H7 (cell line): ENCODE data around the gene VWA3A. TPM values are rescaled to one million over a fixed set of nuclear protein-coding genes. Genes with fewer than 3 reads are reported as not detected.
"Not testable (repeated sequence)": the region's sequence is repeated elsewhere in the genome, so short reads cannot be mapped to it uniquely, and the experiment has no call there.

Source experiments
- DNase-seq: peaks from one replicate; pipeline ENCODE4 v3.0.0; 2012
- H3K27me3 ChIP-seq: 2 replicates; pipeline ENCODE4 v1.6.0; 2011; ENCODE audit warnings: mild to moderate bottlenecking, low read length; ENCODE audit not compliant: control insufficient read depth, insufficient read depth
- H3K36me3 ChIP-seq: replicated peaks from 2 replicates; pipeline ENCODE4 v1.5.1; 2011; ENCODE audit warnings: low read length; ENCODE audit not compliant: control insufficient read depth, insufficient read depth
- H3K4me3 ChIP-seq: 2 replicates; pipeline ENCODE4 v1.5.1; 2011; ENCODE audit warnings: low read depth, mild to moderate bottlenecking, control low read depth, low read length, moderate library complexity; ENCODE audit not compliant: insufficient read depth
- total RNA-seq: library from RNA; depleted of rRNA; stranded (reverse); fragments of >200 nt; shearing (Covaris generic); gene quantifications from 2 replicates; pipeline ENCODE4 v1.2.3, GENCODE V29; 2014

The VWA3A gene
- total RNA-seq, 1 experiment from 2014 or later = 0.24 TPM

GRCh38 chr16:22138482-22138881, 46.1 kb downstream of the VWA3A start:
- Histone ChIP-seq H3K4me3 (no peak overlapping the region), H3K36me3 (no peaks in the 10 kb centered on the region), H3K27me3 (no peaks in the 10 kb centered on the region)
- no peak for DNase-seq

GRCh38 chr16:22139008-22139407, 46.7 kb downstream of the VWA3A start:
- no peak for DNase-seq
- Histone ChIP-seq H3K4me3 (no peak overlapping the region), H3K27me3 (no peaks in the 10 kb centered on the region), H3K36me3 (no peaks in the 10 kb centered on the region)

- no peaks in the 10 kb centered on the region for H3K27me3 ChIP-seq
- no peak for DNase-seq
- H3K4me3 ChIP-seq = no peak overlapping the region
- no peaks in the 10 kb centered on the region for H3K36me3 ChIP-seq
These were observed 47.4 kb downstream of the VWA3A start for GRCh38 chr16:22139732-22140131.

- Histone ChIP-seq H3K27me3 (no peaks in the 10 kb centered on the region), H3K36me3 (no peaks in the 10 kb centered on the region), H3K4me3 (no peak overlapping the region)
- peak; percentile 80 for DNase-seq
These were observed 49.4 kb downstream of the VWA3A start for GRCh38 chr16:22141767-22142166.

- no peaks in the 10 kb centered on the region for H3K27me3 ChIP-seq
- no peak overlapping the region for H3K4me3 ChIP-seq
- H3K36me3 ChIP-seq = no peaks in the 10 kb centered on the region
- no peak for DNase-seq
These were observed 52.2 kb downstream of the VWA3A start for GRCh38 chr16:22144520-22144919.

GRCh38 chr16:22147853-22148252, 55.5 kb downstream of the VWA3A start:
- no peak for DNase-seq
- Histone ChIP-seq H3K36me3 (no peaks in the 10 kb centered on the region), H3K27me3 (no peaks in the 10 kb centered on the region; the same call in 1 of the 2 replicates), H3K4me3 (no peak overlapping the region)

GRCh38 chr16:22151246-22151998, 59.1 kb downstream of the VWA3A start:
- Histone ChIP-seq H3K36me3 (no peaks in the 10 kb centered on the region), H3K4me3 (no peak overlapping the region), H3K27me3 (no peaks in the 10 kb centered on the region; the same call in 1 of the 2 replicates)
- no peak for DNase-seq

- no peaks in the 10 kb centered on the region for H3K36me3 ChIP-seq
- no peaks in the 10 kb centered on the region; the same call in 1 of the 2 replicates for H3K27me3 ChIP-seq
- no peak for DNase-seq
- no peak overlapping the region for H3K4me3 ChIP-seq
These were observed 60.0 kb downstream of the VWA3A start for GRCh38 chr16:22152316-22152715.

- not testable (repeated sequence) for H3K27me3 ChIP-seq, DNase-seq, H3K36me3 ChIP-seq, H3K4me3 ChIP-seq
These were observed 60.7 kb downstream of the VWA3A start for GRCh38 chr16:22153078-22153477.

GRCh38 chr16:22161401-22161800, 69.1 kb downstream of the VWA3A start:
- Histone ChIP-seq H3K27me3 (peaks cover 29% of the 10 kb centered on the region), H3K36me3 (no peaks in the 10 kb centered on the region), H3K4me3 (no peak overlapping the region)
- DNase-seq = no peak

GRCh38 chr16:22161999-22162655, 69.8 kb downstream of the VWA3A start, which contains the start of gene SDR42E2:
Gene SDR42E2, plus strand, starts transcription at chr16:22162506. Its CDS starts 3,077 bp downstream, at chr16:22165583.
- DNase-seq = peak; percentile 99
- peak within 1 kb of the TSS; percentile 58 for H3K4me3 ChIP-seq
- H3K27me3 ChIP-seq = peaks cover 29% of the 10 kb centered on the region
- H3K36me3 ChIP-seq = no peaks in the 10 kb centered on the region

- DNase-seq = peak; percentile 60
- peak overlapping the region; percentile 58 for H3K4me3 ChIP-seq
- no peaks in the 10 kb centered on the region for H3K36me3 ChIP-seq
- H3K27me3 ChIP-seq = peaks cover 29% of the 10 kb centered on the region
These were observed 70.3 kb downstream of the VWA3A start for GRCh38 chr16:22162656-22163009.

- no peaks in the 10 kb centered on the region for H3K36me3 ChIP-seq
- H3K27me3 ChIP-seq = peaks cover 29% of the 10 kb centered on the region
- no peak for DNase-seq
- H3K4me3 ChIP-seq = no peak overlapping the region
These were observed 71.5 kb downstream of the VWA3A start for GRCh38 chr16:22163806-22164205.

GRCh38 chr16:22164482-22164881, 72.1 kb downstream of the VWA3A start:
- no peak for DNase-seq
- no peak overlapping the region for H3K4me3 ChIP-seq

More at GRCh38 chr16:22164482-22164881, 72.1 kb downstream of the VWA3A start:
- H3K27me3 ChIP-seq = peaks cover 29% of the 10 kb centered on the region
- H3K36me3 ChIP-seq = no peaks in the 10 kb centered on the region
